Stimulated activated CD4-positive, alpha-beta T cell treated with anti-CD3 and anti-CD28 coated beads, Interleukin-12 subunit alpha, Interleukin-12 subunit beta, amount 100 ng/mL, for 4 hours (primary cell): ENCODE data around the gene COL9A2.
"Not testable (repeated sequence)": the region's sequence is repeated elsewhere in the genome, so short reads cannot be mapped to it uniquely, and the experiment has no call there.

Experiments
- DNase-seq: peaks from one replicate; pipeline ENCODE4 v3.0.0-alpha.2; 2020

Gene COL9A2

GRCh38 chr1:40316595-40317393 is at the start of gene COL9A2:
COL9A2 (minus strand) TSS chr1:40317286; CDS start chr1:40317197, 89 bp downstream.
- DNase-seq, result peak; percentile 55

- DNase-seq, result no peak
Observed at GRCh38 chr1:40363721-40364120, 46.6 kb upstream of the COL9A2 start.

GRCh38 chr1:40362699-40363098 is 45.6 kb upstream of the COL9A2 start:
- DNase-seq, result no peak

GRCh38 chr1:40362199-40362598 is 45.1 kb upstream of the COL9A2 start:
- DNase-seq, result no peak

GRCh38 chr1:40361637-40362036 is 44.6 kb upstream of the COL9A2 start:
- DNase-seq, result no peak

- DNase-seq, result no peak
Observed at GRCh38 chr1:40361201-40361600, 44.1 kb upstream of the COL9A2 start.

GRCh38 chr1:40360631-40361030 is 43.5 kb upstream of the COL9A2 start:
- DNase-seq, result no peak

GRCh38 chr1:40357625-40358024 is 40.5 kb upstream of the COL9A2 start:
- no peak for DNase-seq

- DNase-seq, result no peak
Observed at GRCh38 chr1:40353082-40353481, 36.0 kb upstream of the COL9A2 start.

GRCh38 chr1:40352126-40352525 is 35.0 kb upstream of the COL9A2 start:
- DNase-seq, result no peak

- no peak for DNase-seq
Observed at GRCh38 chr1:40351124-40351523, 34.0 kb upstream of the COL9A2 start.

- no peak for DNase-seq
Observed at GRCh38 chr1:40350391-40350790, 33.3 kb upstream of the COL9A2 start.

- DNase-seq, result no peak
Observed at GRCh38 chr1:40344597-40344996, 27.5 kb upstream of the COL9A2 start.

GRCh38 chr1:40342381-40342717 is 25.3 kb upstream of the COL9A2 start:
- DNase-seq, result not testable (repeated sequence)

- no peak for DNase-seq
Observed at GRCh38 chr1:40341491-40342380, 24.6 kb upstream of the COL9A2 start.

- DNase-seq, result no peak
Observed at GRCh38 chr1:40339420-40340323, 22.6 kb upstream of the COL9A2 start.

- peak; percentile 87 for DNase-seq
Observed at GRCh38 chr1:40338745-40339419, 21.8 kb upstream of the COL9A2 start.

GRCh38 chr1:40337443-40337842 is 20.4 kb upstream of the COL9A2 start:
- DNase-seq, result no peak

- DNase-seq, result no peak
Observed at GRCh38 chr1:40332695-40333094, 15.6 kb upstream of the COL9A2 start.

- DNase-seq, result not testable (repeated sequence)
Observed at GRCh38 chr1:40331403-40331802, 14.3 kb upstream of the COL9A2 start.

- DNase-seq, result no peak
Observed at GRCh38 chr1:40318970-40319621, 2.0 kb upstream of the COL9A2 start.

- no peak for DNase-seq
Observed at GRCh38 chr1:40318476-40318875, 1.4 kb upstream of the COL9A2 start.
